HG02588 (cell line): ENCODE data around the gene SYMPK.

Experiments
- ATAC-seq: cut with Tn5 transposase; IDR thresholded peaks from one replicate; pipeline ENCODE4 v1.9.1; 2021; ENCODE audit warnings: mild to moderate bottlenecking, moderate library complexity; ENCODE audit not compliant: unreplicated experiment

The SYMPK gene

GRCh38 chr19:45782820-45783785, 79.8 kb downstream of the SYMPK start:
- ATAC-seq = no peak

GRCh38 chr19:45782162-45782691, 80.7 kb downstream of the SYMPK start, which contains the start of gene DMPK:
Gene DMPK, minus strand, starts transcription at chr19:45782490. Its CDS starts 138 bp downstream, at chr19:45782352.
- no peak for ATAC-seq

GRCh38 chr19:45781214-45782161, 81.5 kb downstream of the SYMPK start:
- no peak for ATAC-seq

- no peak for ATAC-seq
These were observed 82.3 kb downstream of the SYMPK start for GRCh38 chr19:45780448-45781213.

- no peak for ATAC-seq
These were observed 82.8 kb downstream of the SYMPK start for GRCh38 chr19:45780146-45780447.

GRCh38 chr19:45779231-45780145, 83.5 kb downstream of the SYMPK start:
- peak; percentile 70 for ATAC-seq

- no peak for ATAC-seq
These were observed 84.8 kb downstream of the SYMPK start for GRCh38 chr19:45778010-45778661.

GRCh38 chr19:45777395-45777961, 85.5 kb downstream of the SYMPK start:
- no peak for ATAC-seq

GRCh38 chr19:45774765-45775164, 88.2 kb downstream of the SYMPK start:
- ATAC-seq = no peak

- no peak for ATAC-seq
These were observed 89.6 kb downstream of the SYMPK start for GRCh38 chr19:45773384-45773783.

- ATAC-seq = no peak
These were observed 90.0 kb downstream of the SYMPK start for GRCh38 chr19:45772912-45773311.

GRCh38 chr19:45772130-45772840, 90.7 kb downstream of the SYMPK start:
- ATAC-seq = no peak

GRCh38 chr19:45771311-45771933, 91.5 kb downstream of the SYMPK start:
- ATAC-seq = no peak

- peak; percentile 45 for ATAC-seq
These were observed 92.5 kb downstream of the SYMPK start for GRCh38 chr19:45770192-45771101.

- no peak for ATAC-seq
These were observed 93.1 kb downstream of the SYMPK start for GRCh38 chr19:45769821-45770191.

GRCh38 chr19:45768984-45769782, 93.8 kb downstream of the SYMPK start, which contains the start of gene SIX5:
Gene SIX5, minus strand, starts transcription at chr19:45769252. Its CDS starts 408 bp downstream, at chr19:45768844.
- peak; percentile 62 for ATAC-seq
